GM12878 (cell line): ENCODE measurements around the gene NDN. TPM values are rescaled to one million over a fixed set of nuclear protein-coding genes. Genes with fewer than 3 reads are reported as not detected.

Source experiments
- ATAC-seq: fragments of 200-7000 bp; cut with Tn5 transposase; 3 replicates; pipeline ENCODE4 v1.9.1; 2020; ENCODE audit warnings: mild to moderate bottlenecking, moderate library complexity
- BruUV-seq: library from RNA; stranded (reverse); fragments of 400-500 nt; replicated peaks from 2 replicates; lab custom pipeline; 2021; lab: Mats Ljungman, UMichigan
- CTCF ChIA-PET: fragments of 300-600 bp; sonication (Branson Sonifier 250); formaldehyde crosslinking; extraction: SDS; loops from one replicate; lab custom pipeline; 2021; ENCODE audit warnings: inconsistent platforms; lab: Yijun Ruan, JAX
- POLR2A ChIA-PET: fragments of 350-600 bp; formaldehyde crosslinking; extraction: SDS; loops from one replicate; lab custom pipeline; 2021; ENCODE audit warnings: inconsistent platforms; lab: Charles Lee
- RAD21 ChIA-PET: fragments of 300-600 bp; sonication (Branson Sonifier 250); formaldehyde crosslinking; loops from one replicate; lab custom pipeline; 2023; ENCODE audit warnings: antibody characterized with exemption; ENCODE audit not compliant: unreplicated experiment; lab: Charles Lee
- SMC1A ChIA-PET: fragments of 300-600 bp; sonication (Branson Sonifier 250); formaldehyde crosslinking; loops from one replicate; lab custom pipeline; 2023; ENCODE audit not compliant: unreplicated experiment, uncharacterized antibody; lab: Charles Lee
- DNase-seq: peaks from one replicate; pipeline ENCODE4 v3.0.0-alpha.2; 2011; ENCODE audit warnings: low read depth, low spot score
- FAIRE-seq: peaks from 3 replicates; lab custom pipeline; 2011; peaks lifted over from hg19 to GRCh38; lab: Jason Lieb, UNC
- H2AFZ ChIP-seq: 2 replicates; pipeline ENCODE4 v1.6.0; 2011; ENCODE audit warnings: low read depth, low read length, control low read depth; ENCODE audit not compliant: control insufficient read depth
- H3K27ac ChIP-seq: 2 replicates; pipeline ENCODE4 v1.5.1; 2011; ENCODE audit warnings: control low read depth; ENCODE audit not compliant: control insufficient read depth, insufficient read depth
- H3K27me3 ChIP-seq, 2 experiments: replicated peaks in 1 of 2; 2 replicates each; pipeline versions ENCODE4 v1.6.0 to v1.6.1; 2011; ENCODE audit warnings: low read length in 1 of 2; ENCODE audit not compliant: control insufficient read depth in 2 of 2, insufficient read depth in 2 of 2
- H3K36me3 ChIP-seq, 2 experiments: 2 replicates each; pipeline ENCODE4 v1.5.1; 2011; ENCODE audit warnings: low read length in 1 of 2; ENCODE audit not compliant: control insufficient read depth in 2 of 2, insufficient read depth in 2 of 2
- H3K4me1 ChIP-seq: 2 replicates; pipeline ENCODE4 v1.6.1; 2011; ENCODE audit warnings: mild to moderate bottlenecking, low read length, moderate library complexity, mixed read lengths; ENCODE audit not compliant: control insufficient read depth, insufficient read depth
- H3K4me2 ChIP-seq: 2 replicates; pipeline ENCODE4 v1.6.0; 2011; ENCODE audit warnings: control low read depth; ENCODE audit not compliant: control insufficient read depth, insufficient read depth
- H3K4me3 ChIP-seq: fragments of 200-600 bp; sonication (generic); 2 replicates; pipeline ENCODE4 v1.5.1; 2016
- H3K79me2 ChIP-seq: 2 replicates; pipeline ENCODE4 v1.6.0; 2011; ENCODE audit warnings: low read length; ENCODE audit not compliant: control insufficient read depth, insufficient read depth
- H3K9ac ChIP-seq: 2 replicates; pipeline ENCODE4 v1.8.0; 2011; ENCODE audit warnings: low read length, control low read depth, mixed read lengths; ENCODE audit not compliant: control insufficient read depth, insufficient read depth
- H3K9me3 ChIP-seq: replicated peaks from 3 replicates; pipeline ENCODE4 v1.5.1; 2011; ENCODE audit warnings: mild to moderate bottlenecking, low read length; ENCODE audit not compliant: control insufficient read depth, insufficient read depth
- H4K20me1 ChIP-seq: 2 replicates; pipeline ENCODE4 v1.6.0; 2011; ENCODE audit not compliant: control insufficient read depth, insufficient read depth
- BRCA1 ChIP-seq: IDR thresholded peaks from 2 replicates; pipeline ENCODE4 v1.6.1; 2011; ENCODE audit warnings: low read depth, low read length, improper control_type of control experiment
- CBX5 ChIP-seq: sonication (generic); IDR thresholded peaks from 2 replicates; pipeline ENCODE4 v1.6.1; 2016; ENCODE audit warnings: low read depth, moderate library complexity, mild to moderate bottlenecking, inconsistent platforms
- CHD2 ChIP-seq: IDR thresholded peaks from 2 replicates; pipeline ENCODE4 v1.6.1; 2011; ENCODE audit warnings: low read depth, low read length, improper control_type of control experiment, borderline replicate concordance
- CHD4 ChIP-seq: fragments of 200-600 bp; sonication (generic); IDR thresholded peaks from 2 replicates; pipeline ENCODE4 v1.6.1; 2016; ENCODE audit warnings: mild to moderate bottlenecking
- HDAC2 ChIP-seq: fragments of 200-600 bp; sonication (generic); IDR thresholded peaks from 2 replicates; pipeline ENCODE4 v1.6.1; 2017
- JUNB ChIP-seq: IDR thresholded peaks from 2 replicates; pipeline ENCODE4 v1.6.1; 2016; ENCODE audit warnings: antibody characterized with exemption, mild to moderate bottlenecking
- KDM1A ChIP-seq: fragments of 200-600 bp; sonication (generic); IDR thresholded peaks from 2 replicates; pipeline ENCODE4 v1.6.1; 2016; ENCODE audit warnings: borderline replicate concordance
- NFXL1 ChIP-seq: fragments of 450-650 bp; IDR thresholded peaks from 2 replicates; pipeline ENCODE4 v1.6.1; 2017; ENCODE audit warnings: antibody characterized with exemption, mild to moderate bottlenecking, borderline replicate concordance
- SKIL ChIP-seq: fragments of 450-650 bp; IDR thresholded peaks from 2 replicates; pipeline ENCODE4 v1.6.1; 2017; ENCODE audit warnings: mild to moderate bottlenecking, low read depth, inconsistent platforms; ENCODE audit not compliant: poor library complexity, severe bottlenecking
- TAF1 ChIP-seq: IDR thresholded peaks from 2 replicates; pipeline ENCODE4 v1.6.1; 2011; ENCODE audit warnings: mild to moderate bottlenecking, low read depth, low read length, borderline replicate concordance
- ZNF384 ChIP-seq: IDR thresholded peaks from 2 replicates; pipeline ENCODE4 v1.6.1; 2012; ENCODE audit warnings: low read depth, mild to moderate bottlenecking, low read length, improper control_type of control experiment, borderline replicate concordance
- WGBS: methylation state at CpG from one replicate; pipeline ENCODE4 v1.1.6; 2016; ENCODE audit warnings: low lambda C conversion rate; ENCODE audit not compliant: insufficient replicate concordance, insufficient coverage; ENCODE audit errors: missing lambda C conversion rate; 5-methylcytosine and 5-hydroxymethylcytosine counted together
- in situ Hi-C: fragments of 300-500 bp; cut with MboI; formaldehyde crosslinking; loops from 9 replicates; pipeline ENCODE4 v1.14.3; 2018; ENCODE audit warnings: mixed read lengths
- intact Hi-C: fragments of 100-400 bp; cut with micrococcal nuclease; formaldehyde crosslinking; loops from one replicate; pipeline ENCODE4 v1.14.2; 2022; ENCODE audit not compliant: unreplicated experiment
- polyA plus RNA-seq, 11 experiments: library from polyadenylated mRNA; depleted of rRNA in 4 of 11; unstranded in 6 of 11; stranded (reverse) in 5 of 11; fragments of >200 nt; fragmentation: Nextera tagmentation in 4 of 11; fragmentation: Illumina TruSeq in 1 of 11; extraction: Ambion mirVana in 4 of 11; extraction: Trizol in 1 of 11; gene quantifications; 1 replicate in 1 of 11; 2 replicates in 10 of 11; pipeline versions ENCODE4 v1.2.1 to v1.2.3, GENCODE V29; 2011 to 2016; ENCODE audit warnings: inconsistent platforms in 2 of 11, missing spikeins in 2 of 11, low read depth in 1 of 11
- total RNA-seq, 4 experiments: library from RNA; depleted of rRNA in 3 of 4; stranded (reverse); fragments of >200 nt in 3 of 4; fragmentation: Illumina TruSeq in 1 of 4; extraction: Trizol in 1 of 4; gene quantifications; 2 replicates each; pipeline versions ENCODE4 v1.2.1 to v1.2.3, GENCODE V29; 2013 to 2021
- TF ChIP-seq, protein P1 (sequence below): fragments of 450-650 bp; IDR thresholded peaks from 2 replicates; pipeline ENCODE4 v1.6.1; 2017; ENCODE audit warnings: borderline replicate concordance

Gene NDN
- total and polyA plus RNA-seq, 10 of the 15 experiments (the other 5 are each of a cell fraction or from before 2014, with no cell fraction given) = 0.10 to 0.13 TPM; not detected in 8

DNA sequence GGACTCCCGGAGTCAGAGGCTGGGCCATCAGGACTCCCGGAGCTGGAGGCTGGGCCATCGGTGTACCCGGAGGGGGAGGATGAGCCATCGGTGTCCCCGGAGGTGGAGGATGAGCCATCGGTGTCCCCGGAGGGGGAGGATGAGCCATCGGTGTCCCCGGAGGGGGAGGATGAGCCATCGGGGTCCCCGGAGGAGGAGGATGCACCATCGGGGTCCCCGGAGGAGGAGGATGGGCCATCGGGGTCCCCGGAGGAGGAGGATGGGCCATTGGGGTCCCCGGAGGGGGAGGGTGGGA lies 40.2 kb downstream of the NDN start:
- H2AFZ ChIP-seq = no peak overlapping the region
- SMC1A ChIA-PET = no interaction called here
- BruUV-seq = no TSS peak
- TF ChIP-seq, protein P1, sequence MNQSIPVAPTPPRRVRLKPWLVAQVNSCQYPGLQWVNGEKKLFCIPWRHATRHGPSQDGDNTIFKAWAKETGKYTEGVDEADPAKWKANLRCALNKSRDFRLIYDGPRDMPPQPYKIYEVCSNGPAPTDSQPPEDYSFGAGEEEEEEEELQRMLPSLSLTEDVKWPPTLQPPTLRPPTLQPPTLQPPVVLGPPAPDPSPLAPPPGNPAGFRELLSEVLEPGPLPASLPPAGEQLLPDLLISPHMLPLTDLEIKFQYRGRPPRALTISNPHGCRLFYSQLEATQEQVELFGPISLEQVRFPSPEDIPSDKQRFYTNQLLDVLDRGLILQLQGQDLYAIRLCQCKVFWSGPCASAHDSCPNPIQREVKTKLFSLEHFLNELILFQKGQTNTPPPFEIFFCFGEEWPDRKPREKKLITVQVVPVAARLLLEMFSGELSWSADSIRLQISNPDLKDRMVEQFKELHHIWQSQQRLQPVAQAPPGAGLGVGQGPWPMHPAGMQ = no peak
- TF ChIP-seq JUNB (no peak), KDM1A (no peak), CBX5 (no peak), BRCA1 (no peak), CHD4 (no peak), ZNF384 (no peak), TAF1 (no peak), NFXL1 (no peak), CHD2 (no peak), HDAC2 (no peak), SKIL (no peak)
- TF ChIP-seq, all 136 proteins: peak for 0
- intact Hi-C loops (loop anchor here (10.0 kb wide), 1 partner anchor 1858 kb away; no protein-coding TSS in a partner anchor), in situ Hi-C loops (loop anchor here (25.0 kb wide), 1 partner anchor 1865 kb away; no protein-coding TSS in a partner anchor)
- Histone ChIP-seq H3K4me3 (no peak overlapping the region), H3K36me3 (no peaks in the 10 kb centered on the region), H3K9me3 (no peaks in the 10 kb centered on the region; the same call in 2 of the 3 replicates), H3K9ac (no peak overlapping the region), H3K27ac (no peak overlapping the region), H3K27me3 (no peaks in the 10 kb centered on the region), H3K4me2 (no peak overlapping the region), H3K79me2 (no peaks in the 10 kb centered on the region), H4K20me1 (no peaks in the 10 kb centered on the region), H3K4me1 (no peaks in the 10 kb centered on the region)
- CTCF ChIA-PET = no interaction called here
- DNase-seq (no peak), FAIRE-seq (no peak), ATAC-seq (no peak)
- RAD21 ChIA-PET = no interaction called here
- no CpG with 5 or more reads among the region's 17 CpGs for WGBS
- POLR2A ChIA-PET = no interaction called here
